Right forelimb (tissue), 1 donor: Measurements from ENCODE around the gene SPTBN4.
"Not testable (repeated sequence)": the region's sequence is repeated elsewhere in the genome, so short reads cannot be mapped to it uniquely, and the experiment has no call there.

Experiments used
- DNase-seq: peaks from one replicate; pipeline ENCODE4 v3.0.0-alpha.2; 2018

Gene SPTBN4

GRCh38 chr19:40590464-40591265 is 123.9 kb downstream of the SPTBN4 start:
- DNase-seq = no peak

GRCh38 chr19:40591724-40592123 is 124.9 kb downstream of the SPTBN4 start:
- not testable (repeated sequence) for DNase-seq

GRCh38 chr19:40592170-40592569 is 125.4 kb downstream of the SPTBN4 start:
- no peak for DNase-seq

DNA sequence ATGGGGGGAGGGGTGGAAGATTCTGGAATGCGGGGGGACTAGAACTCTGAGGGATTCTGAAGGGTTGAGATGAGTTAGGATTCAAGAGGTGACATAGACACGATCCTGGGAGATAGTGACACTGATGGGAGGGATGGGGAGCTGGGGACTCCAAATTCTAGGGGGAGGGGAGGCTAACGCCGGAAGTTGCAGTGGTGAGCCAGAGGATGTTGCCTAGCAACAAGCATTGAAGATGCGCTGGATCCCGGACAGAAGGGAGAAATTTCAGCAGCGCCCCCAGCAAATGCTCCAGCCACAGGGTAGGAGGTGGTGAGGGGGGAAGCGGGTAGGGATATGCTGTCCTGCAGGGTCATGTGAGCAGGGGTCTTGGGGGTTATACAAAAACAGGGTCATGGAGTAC is 127.5 kb downstream of the SPTBN4 start:
- no peak for DNase-seq

DNA sequence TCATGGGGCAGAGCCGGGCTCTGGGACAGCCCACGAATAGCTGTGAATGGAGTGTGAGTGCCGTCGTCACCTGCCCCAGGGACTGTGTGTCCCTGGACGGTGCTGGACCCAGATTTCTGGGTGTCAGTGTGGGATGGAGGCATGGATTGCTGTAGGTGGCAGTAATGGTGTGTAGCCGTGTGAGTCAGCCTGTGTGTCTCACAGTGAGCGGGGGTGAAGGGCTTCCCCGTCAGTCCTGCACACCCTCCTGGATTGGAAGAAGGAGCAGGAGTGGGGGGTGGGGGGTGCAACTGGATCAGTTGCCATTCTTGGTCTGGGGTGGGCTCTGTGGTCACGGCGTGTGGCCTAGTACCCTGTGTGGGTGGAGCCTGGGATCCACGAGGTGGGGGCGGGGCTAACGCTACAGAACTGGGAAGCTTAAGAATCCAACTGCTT is 127.9 kb downstream of the SPTBN4 start:
- no peak for DNase-seq

DNA sequence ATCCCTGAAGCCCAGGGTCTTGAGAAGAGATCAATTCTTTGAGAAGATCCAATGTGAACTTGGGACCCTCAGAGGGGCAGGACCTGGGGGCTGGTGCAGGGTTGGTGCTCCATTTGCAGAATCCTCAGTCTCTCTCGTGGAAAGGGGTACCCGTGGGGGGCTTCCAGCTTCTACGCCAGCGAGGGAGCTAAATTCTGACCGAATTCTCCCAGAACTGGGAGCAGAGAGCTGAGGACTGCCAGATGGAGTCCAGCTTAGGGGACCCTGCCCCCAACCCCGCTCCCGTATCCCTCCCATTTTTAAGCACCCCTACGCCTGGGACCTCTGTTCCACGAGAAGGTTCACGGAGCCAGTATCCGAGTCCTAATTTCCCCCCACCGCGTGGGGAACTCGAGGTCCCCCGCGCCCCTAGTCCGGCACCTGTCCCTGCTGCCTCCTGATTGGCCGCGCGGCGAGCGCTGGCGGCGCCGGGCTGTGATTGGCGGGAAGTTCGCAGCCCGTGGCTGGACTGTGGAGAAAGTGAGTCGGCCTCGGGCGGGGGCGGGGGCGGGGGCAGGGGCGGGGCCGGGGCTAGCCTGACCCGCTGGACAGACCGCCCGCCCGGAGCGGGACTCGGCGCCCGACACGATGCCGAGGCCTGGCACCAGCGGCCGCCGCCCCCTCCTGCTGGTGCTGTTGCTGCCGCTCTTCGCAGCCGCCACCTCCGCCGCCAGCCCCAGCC is 130.0 kb downstream of the SPTBN4 start:
- peak; percentile 80 for DNase-seq

DNA sequence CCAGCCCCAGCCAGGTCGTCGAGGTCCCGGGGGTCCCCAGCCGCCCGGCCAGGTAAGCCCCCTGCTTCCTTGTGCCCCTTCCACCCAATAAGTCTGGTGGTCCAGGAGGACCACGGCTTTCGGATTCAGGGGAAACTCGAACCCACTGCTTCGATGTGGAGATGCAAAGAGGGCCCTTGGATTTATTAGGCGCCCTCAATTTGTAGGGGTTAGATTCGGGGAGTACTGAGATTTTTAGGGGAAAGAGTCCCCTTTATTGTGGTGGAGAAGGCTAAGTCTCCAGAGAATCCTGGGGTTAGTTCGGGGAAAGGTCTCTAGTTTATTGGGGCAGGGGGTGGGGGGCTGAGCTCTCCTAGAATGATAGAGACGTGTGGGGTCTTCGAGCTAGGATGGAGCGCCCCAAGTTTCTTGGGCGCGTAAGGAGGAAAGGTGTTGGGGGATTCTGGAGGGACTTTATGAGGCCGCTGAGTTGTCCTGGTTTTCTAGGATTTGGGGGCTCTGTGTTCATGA is 130.6 kb downstream of the SPTBN4 start:
- DNase-seq = no peak

DNA sequence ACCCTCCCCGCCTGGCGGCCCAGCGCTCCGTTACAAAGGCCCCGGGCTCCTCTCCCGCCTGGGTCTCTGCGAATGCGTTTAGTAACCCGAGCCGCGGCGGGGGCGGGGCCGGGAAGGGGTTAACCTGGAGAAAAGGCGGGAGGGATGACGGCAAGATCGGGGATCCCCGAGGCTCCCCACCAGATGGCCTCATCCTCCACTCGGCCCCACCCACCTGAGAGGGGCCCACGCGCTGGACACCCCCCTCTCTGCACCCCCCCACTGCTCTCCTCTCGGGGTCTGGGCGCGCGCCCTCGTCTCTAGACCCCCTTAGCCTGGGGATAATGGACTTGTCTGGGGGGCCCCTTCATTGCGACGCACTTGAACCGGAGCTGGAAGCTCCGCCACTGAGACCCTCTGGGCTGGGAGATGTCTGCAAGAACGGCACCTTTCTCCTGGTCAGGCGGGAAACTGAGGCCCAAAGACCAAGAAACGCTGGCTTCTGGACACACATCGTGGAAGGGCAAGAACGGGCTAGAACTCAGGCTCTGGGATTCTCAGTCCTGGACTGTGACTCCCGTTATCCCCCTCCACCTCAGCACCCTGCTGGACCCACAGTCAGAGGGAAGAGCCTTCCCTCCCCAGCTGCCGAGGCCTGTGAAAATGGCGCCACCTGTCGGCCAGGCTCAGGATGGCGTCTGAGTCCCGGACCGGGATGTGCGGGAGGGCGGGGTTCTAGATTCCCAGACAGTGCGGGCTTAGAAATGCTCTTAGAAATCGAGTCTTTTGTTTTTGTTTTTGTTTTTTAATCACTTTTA is 131.5 kb downstream of the SPTBN4 start:
- peak; percentile 96 for DNase-seq

DNA sequence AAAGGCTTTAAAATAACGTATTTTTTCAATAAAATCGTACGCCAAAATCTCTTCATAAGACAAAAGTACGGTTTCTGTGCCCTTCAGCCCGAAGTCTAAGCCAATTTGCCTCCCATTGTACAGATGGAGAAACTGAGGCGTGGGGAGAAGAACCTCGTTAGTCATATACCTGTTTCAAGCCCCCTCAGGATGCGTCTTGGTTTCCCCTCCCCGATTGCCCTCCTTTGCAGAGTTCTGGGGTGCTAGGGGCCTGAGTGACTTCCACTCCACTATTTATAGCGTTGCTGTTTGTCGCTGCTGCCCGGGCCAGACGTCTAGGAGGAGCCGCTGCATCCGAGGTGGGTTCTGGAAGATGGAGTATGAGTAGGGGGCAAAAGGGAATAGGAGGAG is 132.1 kb downstream of the SPTBN4 start:
- DNase-seq = peak; percentile 56

DNA sequence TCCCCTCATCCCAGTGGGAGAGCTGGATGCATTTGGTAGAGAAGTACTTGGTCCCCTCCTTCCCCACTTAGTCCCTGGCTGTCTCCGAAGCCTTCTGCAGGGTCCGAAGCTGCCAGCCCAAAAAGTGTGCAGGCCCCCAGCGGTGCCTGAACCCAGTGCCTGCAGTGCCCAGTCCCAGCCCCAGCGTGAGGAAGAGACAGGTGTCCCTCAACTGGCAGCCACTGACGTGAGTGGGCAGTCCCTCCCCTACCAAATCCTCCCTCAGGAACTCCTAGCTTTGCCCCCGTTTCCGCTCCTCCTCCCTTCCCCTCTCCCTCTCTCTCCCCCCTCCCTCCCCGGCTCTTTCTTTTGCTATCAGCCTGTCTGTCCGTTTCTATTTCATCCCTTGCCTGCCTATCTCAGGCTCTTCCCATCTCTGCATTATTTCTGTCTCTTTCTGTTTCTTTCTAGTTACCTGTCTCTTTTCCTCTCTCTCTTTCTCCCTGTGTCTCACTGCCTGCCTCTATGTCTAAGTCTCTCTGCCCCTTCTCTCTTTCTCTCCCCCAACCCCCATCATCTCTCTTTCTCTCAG is 132.6 kb downstream of the SPTBN4 start:
- DNase-seq = no peak

DNA sequence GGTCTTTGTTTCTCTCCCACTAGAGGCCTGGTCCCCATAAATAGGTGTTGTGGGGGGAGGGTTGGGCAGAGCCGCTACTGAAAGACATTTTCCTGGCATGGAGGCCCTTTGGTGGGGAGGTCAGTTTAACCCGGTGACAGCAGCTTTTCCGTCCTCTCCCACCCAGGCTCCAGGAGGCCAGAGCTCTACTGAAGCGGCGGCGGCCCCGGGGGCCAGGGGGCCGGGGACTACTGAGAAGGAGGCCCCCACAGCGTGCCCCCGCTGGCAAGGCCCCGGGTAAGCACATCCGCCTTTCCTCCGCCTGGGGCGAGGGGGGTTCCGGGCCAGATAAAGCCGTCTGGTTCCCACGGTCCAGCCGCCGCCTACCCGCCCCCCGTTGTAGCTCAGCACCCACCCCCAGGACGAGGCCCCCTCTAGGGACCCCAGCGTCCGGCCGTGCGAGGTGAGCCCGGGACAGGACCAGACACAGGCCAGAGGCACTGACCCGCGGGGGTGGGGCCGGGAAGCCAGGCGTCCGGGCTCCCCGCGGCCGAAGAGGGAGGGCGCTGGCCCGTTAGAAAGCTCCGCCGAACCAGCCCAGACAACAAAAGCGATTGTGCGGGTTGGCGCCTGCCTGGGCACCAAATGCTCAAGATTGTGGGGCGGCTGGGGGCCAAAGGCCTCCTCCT is 133.2 kb downstream of the SPTBN4 start:
- DNase-seq = peak; percentile 57

GRCh38 chr19:40600570-40601133 is 133.9 kb downstream of the SPTBN4 start:
- peak; percentile 64 for DNase-seq

GRCh38 chr19:40601134-40601974 is 134.6 kb downstream of the SPTBN4 start, which contains the start of gene LTBP4:
Gene LTBP4, plus strand, starts transcription at chr19:40601369. Its CDS starts 19 bp downstream, at chr19:40601388.
- DNase-seq = peak; percentile 72

DNA sequence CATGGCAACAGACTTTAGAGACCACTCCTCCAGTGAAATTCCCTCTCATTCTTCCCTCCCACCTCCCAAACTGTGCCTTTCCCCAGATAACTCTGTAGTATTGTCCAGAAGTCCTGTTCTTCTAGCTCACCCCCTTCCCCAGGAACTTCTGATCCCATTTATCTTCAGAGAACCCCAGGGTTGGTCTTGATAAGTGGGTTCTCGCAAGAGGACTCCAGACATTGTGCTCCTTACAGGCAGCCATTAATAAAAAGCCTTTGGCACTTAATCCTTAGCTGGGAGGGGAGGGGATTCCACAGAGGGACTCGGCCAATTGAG is 136.2 kb downstream of the SPTBN4 start:
- DNase-seq = no peak

GRCh38 chr19:40603389-40604170 is 136.8 kb downstream of the SPTBN4 start:
- peak; percentile 97 for DNase-seq

DNA sequence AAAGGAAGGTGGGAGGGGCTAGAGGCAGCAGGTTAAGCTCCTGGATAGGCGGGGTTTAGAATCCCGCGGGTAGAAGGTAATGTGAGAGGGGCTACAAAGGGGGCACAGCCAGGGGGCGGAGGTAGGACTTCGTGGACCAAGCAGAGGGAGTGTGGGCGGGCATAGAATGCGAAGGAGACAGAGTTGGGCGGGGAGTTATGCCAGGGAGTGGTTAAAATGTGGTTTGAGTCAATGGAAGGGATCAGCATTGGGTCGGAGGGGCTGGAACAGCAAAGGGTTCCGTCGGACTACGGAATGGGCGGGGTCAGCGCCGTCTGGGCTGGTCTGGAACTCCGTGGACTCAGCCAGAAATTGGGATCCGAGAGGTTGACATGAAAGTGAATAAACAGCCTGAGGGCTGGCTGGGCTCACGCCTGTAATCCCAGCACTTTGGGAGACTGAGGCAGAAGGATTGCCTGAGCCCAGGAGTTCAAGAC is 137.4 kb downstream of the SPTBN4 start:
- DNase-seq = no peak

- DNase-seq = peak; percentile 53
Measured at GRCh38 chr19:40604647-40605215, 137.9 kb downstream of the SPTBN4 start.

DNA sequence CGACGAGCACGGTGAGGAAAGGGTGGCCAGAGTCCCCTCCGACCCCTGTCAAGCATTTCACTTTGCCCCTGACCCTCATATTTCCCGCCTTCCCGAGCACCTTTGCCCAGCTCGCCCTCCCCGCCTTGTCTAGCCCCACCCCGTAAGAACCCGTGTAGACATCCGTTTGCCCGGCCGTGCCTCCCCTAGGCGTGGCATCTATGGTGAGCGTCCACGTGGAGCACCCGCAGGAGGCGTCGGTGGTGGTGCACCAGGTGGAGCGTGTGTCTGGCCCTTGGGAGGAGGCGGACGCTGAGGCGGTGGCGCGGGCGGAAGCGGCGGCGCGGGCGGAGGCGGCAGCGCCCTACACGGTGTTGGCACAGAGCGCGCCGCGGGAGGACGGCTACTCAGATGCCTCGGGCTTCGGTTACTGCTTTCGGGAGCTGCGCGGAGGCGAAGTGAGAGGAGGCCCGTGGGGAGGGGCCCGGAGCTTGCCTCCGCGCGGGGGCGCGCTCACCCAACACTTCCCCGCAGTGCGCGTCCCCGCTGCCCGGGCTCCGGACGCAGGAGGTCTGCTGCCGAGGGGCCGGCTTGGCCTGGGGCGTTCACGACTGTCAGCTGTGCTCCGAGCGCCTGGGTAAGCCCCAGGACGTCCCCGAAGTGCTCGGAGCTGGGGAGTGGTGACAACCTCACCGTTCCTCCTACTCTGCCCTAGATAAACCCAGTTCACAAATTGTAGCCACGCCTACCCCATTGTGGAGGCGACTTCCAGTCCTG is 138.6 kb downstream of the SPTBN4 start:
- peak; percentile 73 for DNase-seq
